Smooth muscle cell (in vitro differentiated cells): ENCODE results near the gene CHML. TPM values are rescaled to one million over a fixed set of nuclear protein-coding genes. Genes with fewer than 3 reads are reported as not detected.

ENCODE experiments used
- DNase-seq: peaks from one replicate; lab custom pipeline; 2025; ENCODE audit not compliant: unreplicated experiment; lab: John Stamatoyannopoulos, UW
- H2AFZ ChIP-seq: fragments of 200-600 bp; sonication (generic); 2 replicates; pipeline ENCODE4 v1.6.0; 2016; ENCODE audit warnings: antibody characterized with exemption, low read depth, mild to moderate bottlenecking
- H3F3A ChIP-seq: fragments of 200-600 bp; sonication (generic); 2 replicates; pipeline ENCODE4 v1.6.0; 2017; ENCODE audit warnings: antibody characterized with exemption, low read depth
- H3K27ac ChIP-seq: fragments of 200-600 bp; sonication (generic); 2 replicates; pipeline ENCODE4 v1.5.1; 2016; ENCODE audit warnings: low read depth, mild to moderate bottlenecking
- H3K27me3 ChIP-seq: fragments of 200-600 bp; sonication (generic); 2 replicates; pipeline ENCODE4 v1.6.1; 2016; ENCODE audit warnings: low read depth, mild to moderate bottlenecking
- H3K36me3 ChIP-seq: fragments of 200-600 bp; sonication (generic); 2 replicates; pipeline ENCODE4 v1.5.1; 2016; ENCODE audit warnings: low read depth
- H3K4me1 ChIP-seq: fragments of 200-600 bp; sonication (generic); 2 replicates; pipeline ENCODE4 v1.5.1; 2016; ENCODE audit warnings: low read depth
- H3K4me2 ChIP-seq: fragments of 200-600 bp; sonication (generic); 2 replicates; pipeline ENCODE4 v1.6.0; 2016; ENCODE audit warnings: mild to moderate bottlenecking
- H3K4me3 ChIP-seq: fragments of 200-600 bp; sonication (generic); 2 replicates; pipeline ENCODE4 v1.5.1; 2016; ENCODE audit warnings: mild to moderate bottlenecking
- H3K79me2 ChIP-seq: fragments of 200-600 bp; sonication (generic); 2 replicates; pipeline ENCODE4 v1.6.0; 2016; ENCODE audit warnings: low read depth, mild to moderate bottlenecking
- H3K9ac ChIP-seq: fragments of 200-600 bp; sonication (generic); 2 replicates; pipeline ENCODE4 v1.6.0; 2016; ENCODE audit warnings: low read depth
- H3K9me3 ChIP-seq: fragments of 200-600 bp; sonication (generic); replicated peaks from 2 replicates; pipeline ENCODE4 v1.5.1; 2016; ENCODE audit warnings: low read depth
- H4K20me1 ChIP-seq: fragments of 200-600 bp; sonication (generic); 2 replicates; pipeline ENCODE4 v1.6.0; 2016; ENCODE audit warnings: low read depth
- WGBS: methylation state at CpG from one replicate; pipeline ENCODE4 v1.1.7; 2016; ENCODE audit warnings: low lambda C conversion rate; 5-methylcytosine and 5-hydroxymethylcytosine counted together
- polyA plus RNA-seq: library from polyadenylated mRNA; unstranded; fragments of >200 nt; fragmentation: Nextera tagmentation; extraction: Ambion mirVana; gene quantifications from 2 replicates; pipeline ENCODE4 v1.2.1, GENCODE V29; 2016
- total RNA-seq: library from RNA; depleted of rRNA; stranded (reverse); fragments of >200 nt; gene quantifications from 2 replicates; pipeline ENCODE4 v1.2.3, GENCODE V29; 2014
- TF ChIP-seq, protein P1 (sequence below): fragments of 200-600 bp; sonication (generic); IDR thresholded peaks from 2 replicates; pipeline ENCODE4 v1.5.1; 2017; ENCODE audit warnings: borderline replicate concordance, mild to moderate bottlenecking, antibody characterized with exemption; ENCODE audit not compliant: insufficient read depth, poor library complexity, severe bottlenecking

CHML gene
- total and polyA plus RNA-seq, 2 experiments from 2014 or later = 2.3 to 11.3 TPM

DNA sequence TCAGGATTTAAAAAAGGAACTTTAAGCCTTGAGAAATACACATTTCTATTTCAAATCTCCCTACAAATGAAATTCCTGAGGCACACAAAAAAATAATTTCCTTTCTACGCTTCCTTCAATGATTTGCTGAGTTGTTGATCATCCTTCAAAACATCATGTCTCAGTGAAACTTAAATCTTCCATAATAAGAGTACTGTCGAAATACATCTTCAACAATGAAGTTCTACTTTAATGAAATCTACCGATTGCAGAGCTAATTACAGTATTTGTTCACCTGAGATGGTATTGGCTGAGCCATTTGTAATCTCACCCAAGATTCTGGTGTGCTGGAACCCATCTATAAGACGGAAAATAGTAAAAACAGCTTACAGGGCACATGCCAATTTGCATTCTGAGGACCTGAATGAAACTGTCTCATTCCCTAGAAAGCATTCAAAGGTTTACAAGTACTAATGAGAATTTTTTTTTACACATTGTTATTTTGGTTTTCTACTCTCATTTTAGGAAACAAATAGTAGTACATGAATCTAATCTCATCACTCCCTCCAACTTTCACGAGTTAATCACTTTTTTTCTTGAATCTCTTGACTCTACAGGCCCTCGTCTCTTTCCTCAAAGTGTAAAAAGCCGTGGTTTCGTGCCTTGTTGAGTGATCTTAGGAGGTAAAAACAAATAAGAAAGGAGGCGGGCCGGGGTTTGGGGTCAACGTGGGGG is 1.1 kb downstream of the CHML start:
- TF ChIP-seq, protein P1, sequence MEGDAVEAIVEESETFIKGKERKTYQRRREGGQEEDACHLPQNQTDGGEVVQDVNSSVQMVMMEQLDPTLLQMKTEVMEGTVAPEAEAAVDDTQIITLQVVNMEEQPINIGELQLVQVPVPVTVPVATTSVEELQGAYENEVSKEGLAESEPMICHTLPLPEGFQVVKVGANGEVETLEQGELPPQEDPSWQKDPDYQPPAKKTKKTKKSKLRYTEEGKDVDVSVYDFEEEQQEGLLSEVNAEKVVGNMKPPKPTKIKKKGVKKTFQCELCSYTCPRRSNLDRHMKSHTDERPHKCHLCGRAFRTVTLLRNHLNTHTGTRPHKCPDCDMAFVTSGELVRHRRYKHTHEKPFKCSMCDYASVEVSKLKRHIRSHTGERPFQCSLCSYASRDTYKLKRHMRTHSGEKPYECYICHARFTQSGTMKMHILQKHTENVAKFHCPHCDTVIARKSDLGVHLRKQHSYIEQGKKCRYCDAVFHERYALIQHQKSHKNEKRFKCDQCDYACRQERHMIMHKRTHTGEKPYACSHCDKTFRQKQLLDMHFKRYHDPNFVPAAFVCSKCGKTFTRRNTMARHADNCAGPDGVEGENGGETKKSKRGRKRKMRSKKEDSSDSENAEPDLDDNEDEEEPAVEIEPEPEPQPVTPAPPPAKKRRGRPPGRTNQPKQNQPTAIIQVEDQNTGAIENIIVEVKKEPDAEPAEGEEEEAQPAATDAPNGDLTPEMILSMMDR = no peak
- Histone ChIP-seq H3K27ac (peak overlapping the region; percentile 9), H3K36me3 (no peaks in the 10 kb centered on the region), H3K79me2 (peaks cover 36% of the 10 kb centered on the region), H3K4me1 (peaks cover 27% of the 10 kb centered on the region), H3K9me3 (no peaks in the 10 kb centered on the region), H4K20me1 (peaks cover 17% of the 10 kb centered on the region), H3K27me3 (no peaks in the 10 kb centered on the region), H3F3A (peaks cover 6% of the 10 kb centered on the region), H2AFZ (peak overlapping the region; percentile 77), H3K4me2 (peak overlapping the region; percentile 99), H3K9ac (peak overlapping the region; percentile 80), H3K4me3 (peak overlapping the region; percentile 93)
- WGBS = 13% methylated on average over 11 of the region's 11 CpGs
- DNase-seq = no peak

DNA sequence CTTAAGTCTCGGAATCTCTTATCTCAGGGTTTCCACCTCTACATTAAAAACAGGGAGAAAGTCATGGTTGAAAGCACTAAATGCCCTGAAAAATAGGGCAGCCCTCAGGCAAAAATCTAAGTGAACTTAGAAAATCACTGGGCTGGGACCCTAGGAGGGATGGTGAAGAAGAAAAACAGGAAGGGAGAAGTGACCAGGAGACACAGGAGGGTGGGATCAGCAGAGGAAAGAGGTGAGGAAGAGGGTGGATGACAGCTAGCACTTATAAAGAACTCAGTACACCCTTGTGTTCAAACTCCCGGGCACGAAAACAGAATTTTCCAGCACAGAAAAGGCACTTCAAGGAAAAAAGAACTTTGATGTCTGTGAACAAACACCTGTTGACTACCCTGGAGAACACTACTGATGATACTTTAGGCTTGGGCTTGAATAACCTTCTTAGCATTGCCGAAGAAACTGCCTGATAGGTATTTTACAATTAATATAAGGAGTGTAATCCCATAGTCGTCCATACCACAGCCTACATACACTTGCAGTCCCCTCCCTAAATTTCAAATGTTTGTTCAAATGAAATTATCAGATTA is 2.0 kb downstream of the CHML start:
- 59% methylated on average over 5 of the region's 5 CpGs for WGBS
- H3K9ac ChIP-seq = no peak overlapping the region
- H3K79me2 ChIP-seq = peaks cover 45% of the 10 kb centered on the region
- H3K4me1 ChIP-seq = peaks cover 27% of the 10 kb centered on the region
- no peak overlapping the region for H2AFZ ChIP-seq
- peaks cover 23% of the 10 kb centered on the region for H4K20me1 ChIP-seq
- peaks cover 6% of the 10 kb centered on the region for H3F3A ChIP-seq
- peak overlapping the region; percentile 93 for H3K4me3 ChIP-seq
- no peaks in the 10 kb centered on the region for H3K9me3 ChIP-seq
- H3K4me2 ChIP-seq = peak overlapping the region; percentile 99
- peak overlapping the region; percentile 21 for H3K27ac ChIP-seq
- H3K36me3 ChIP-seq = no peaks in the 10 kb centered on the region
- TF ChIP-seq, protein P1 = no peak
- no peaks in the 10 kb centered on the region for H3K27me3 ChIP-seq
- DNase-seq = no peak

DNA sequence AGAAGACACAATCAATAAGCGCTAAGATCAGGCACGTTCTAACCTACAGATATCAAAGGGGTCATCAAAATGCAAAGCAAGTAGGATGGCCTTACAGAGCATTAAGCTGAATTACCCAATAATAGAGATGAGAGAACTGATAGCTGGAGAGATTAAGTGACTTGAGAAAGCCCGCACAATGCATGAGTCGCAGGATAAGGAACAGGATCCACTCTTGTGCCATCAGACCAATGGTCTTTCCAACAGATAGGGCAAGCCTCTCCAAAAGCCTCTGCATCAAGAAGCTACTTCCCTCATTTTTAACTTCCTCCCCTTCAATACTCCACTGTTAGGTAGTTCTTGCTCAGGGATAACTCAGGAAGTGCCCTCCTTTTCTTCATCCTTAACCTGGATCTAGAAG is 2.6 kb downstream of the CHML start:
- 48% methylated on average over 4 of the region's 4 CpGs for WGBS
- Histone ChIP-seq H3K27ac (peak overlapping the region; percentile 21), H3K79me2 (peaks cover 51% of the 10 kb centered on the region)

More for the DNA sequence above, 2.6 kb downstream of the CHML start:
- H4K20me1 ChIP-seq = peaks cover 23% of the 10 kb centered on the region
- H3K36me3 ChIP-seq = no peaks in the 10 kb centered on the region
- H3K4me2 ChIP-seq = peak overlapping the region; percentile 99
- H3K4me3 ChIP-seq = peak overlapping the region; percentile 93
- H3F3A ChIP-seq = peaks cover 6% of the 10 kb centered on the region
- H2AFZ ChIP-seq = no peak overlapping the region
- no peak overlapping the region for H3K9ac ChIP-seq
- TF ChIP-seq, protein P1 = no peak
- H3K4me1 ChIP-seq = peaks cover 27% of the 10 kb centered on the region
- H3K27me3 ChIP-seq = no peaks in the 10 kb centered on the region
- no peak for DNase-seq
- H3K9me3 ChIP-seq = no peaks in the 10 kb centered on the region
